ACHN (cell line): ENCODE measurements around the gene ANKRD13C.

Source experiments
- DNase-seq: peaks from one replicate; pipeline ENCODE4 v3.0.0-alpha.2; 2015
- in situ Hi-C: cut with HindIII; loops from 2 replicates; pipeline ENCODE4 v1.10.0; 2017; ENCODE audit warnings: low sequenced_read_pairs, low pct_ligation_motif_present, low pct_unique_long_range_greater_than_20kb

ANKRD13C gene

DNA sequence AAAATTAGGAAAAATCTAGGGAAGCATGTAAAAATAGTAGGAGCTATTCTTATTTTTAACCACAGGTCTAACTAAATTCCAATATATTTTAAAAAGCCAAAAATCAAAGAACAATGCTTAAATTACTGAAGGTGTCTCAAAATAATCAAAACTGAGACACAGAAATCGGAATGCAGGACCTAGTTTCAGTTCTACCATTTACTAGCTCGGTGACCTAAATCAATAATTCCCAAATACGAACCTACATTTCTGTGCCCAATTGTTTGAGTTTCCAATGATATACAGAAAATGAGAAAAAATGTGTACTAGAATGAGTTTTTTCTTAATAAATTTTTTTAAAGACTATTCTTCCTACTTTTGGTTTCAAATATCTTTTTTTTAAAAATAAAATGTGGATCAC is 37.4 kb downstream of the ANKRD13C start:
- in situ Hi-C loops = no loop called here
- no peak for DNase-seq

DNA sequence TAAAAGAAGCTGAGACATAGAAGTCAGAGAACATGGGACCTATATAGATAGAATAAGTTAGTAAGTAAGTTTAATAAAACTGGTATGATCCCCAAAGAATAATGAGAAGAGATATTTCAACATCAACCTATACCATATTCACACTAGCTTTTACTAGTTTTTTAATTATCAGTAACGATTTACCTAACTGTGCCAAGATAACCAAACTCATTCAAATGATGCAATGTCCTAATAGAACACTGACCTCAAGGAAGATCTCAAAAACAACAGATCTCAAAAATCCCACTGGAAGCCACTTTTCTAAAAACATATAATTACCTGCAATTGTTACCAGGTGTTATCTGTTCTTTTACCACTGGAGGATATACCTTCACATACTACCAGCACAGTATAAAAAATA is 38.7 kb downstream of the ANKRD13C start:
- in situ Hi-C loops = no loop called here
- no peak for DNase-seq

DNA sequence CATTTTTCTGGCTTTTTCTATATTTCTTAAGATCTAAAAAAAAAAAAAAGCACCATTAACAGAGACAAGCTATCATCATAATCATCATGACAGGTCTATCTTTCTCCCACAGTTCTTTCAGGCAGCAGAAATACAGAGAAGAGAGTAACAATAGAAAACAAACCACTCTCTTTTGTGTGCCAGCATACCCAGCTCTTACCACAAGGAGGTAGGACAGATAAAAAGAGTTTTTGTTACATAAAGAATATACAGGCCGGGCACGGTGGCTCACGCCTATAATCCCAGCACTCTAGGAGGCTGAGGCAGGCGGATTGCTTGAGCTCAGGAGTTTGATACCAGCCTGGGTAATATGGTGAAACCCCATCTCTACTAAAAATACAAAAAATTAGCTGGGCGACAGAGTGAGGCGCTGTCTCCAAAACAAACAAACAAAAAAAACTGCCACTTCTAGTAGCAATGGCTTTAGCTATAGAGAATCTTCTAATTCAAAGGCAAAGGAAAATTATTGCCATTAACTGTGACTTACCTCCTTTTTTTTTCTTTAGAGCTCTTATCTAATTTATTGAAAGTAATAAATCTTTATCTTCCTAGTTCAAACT is 39.7 kb downstream of the ANKRD13C start:
- in situ Hi-C loops = no loop called here
- no peak for DNase-seq

DNA sequence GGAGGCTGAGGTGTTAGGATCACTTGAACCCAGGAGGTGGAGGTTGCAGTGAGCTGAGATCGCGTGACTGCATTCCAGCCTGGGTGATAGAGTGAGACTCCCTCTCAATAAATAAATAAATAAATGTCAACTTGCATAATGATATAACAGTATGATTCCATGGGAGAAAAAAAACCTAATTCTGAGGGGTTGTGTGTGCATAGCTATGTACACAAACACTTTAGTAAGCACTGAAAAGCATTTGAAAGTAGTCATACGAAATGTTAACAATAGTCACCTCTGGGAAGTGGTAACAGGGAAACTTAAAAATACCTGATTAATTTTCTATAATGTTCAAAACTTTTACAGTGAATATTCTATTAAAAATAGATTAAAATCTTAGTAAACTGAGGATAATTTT is 43.2 kb downstream of the ANKRD13C start:
- no peak for DNase-seq
- in situ Hi-C loops = no loop called here

DNA sequence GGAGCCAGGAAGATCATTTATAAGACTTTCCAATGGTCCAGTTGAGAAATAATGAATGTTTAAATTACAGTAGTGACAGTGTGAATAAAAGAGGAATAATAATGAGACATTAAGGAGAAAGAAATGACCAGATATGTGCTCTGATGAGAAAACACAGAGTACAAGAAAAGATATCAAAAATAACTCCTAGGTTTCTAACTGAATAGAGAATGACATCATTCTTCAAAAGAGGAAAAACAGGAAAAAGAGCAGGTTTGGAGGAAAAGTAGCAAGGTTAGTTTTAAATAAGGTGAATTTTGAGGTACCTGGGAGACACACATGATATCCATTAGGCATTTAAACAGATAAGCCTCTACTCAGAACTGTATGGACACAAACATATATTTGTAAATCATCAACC is 55.0 kb downstream of the ANKRD13C start:
- DNase-seq = no peak
- in situ Hi-C loops = no loop called here

DNA sequence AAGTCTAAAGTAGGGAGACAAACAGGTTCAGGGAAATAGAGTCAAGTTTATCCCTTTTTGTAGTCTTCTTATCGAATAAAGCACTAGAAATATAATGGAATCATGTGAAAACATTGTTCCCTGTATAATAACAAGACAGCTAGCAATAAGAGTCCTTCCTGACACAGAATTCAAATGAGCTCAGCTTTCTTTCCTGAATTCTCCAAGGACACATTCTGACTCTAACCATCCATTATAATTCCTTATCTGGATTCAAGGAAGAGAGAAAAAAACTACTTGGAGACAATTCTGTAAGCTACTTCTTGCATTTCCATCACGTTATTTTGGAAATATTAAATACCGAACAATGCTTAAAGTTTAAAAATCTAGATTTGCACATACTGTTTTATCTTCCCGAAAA is 58.8 kb downstream of the ANKRD13C start:
- in situ Hi-C loops = no loop called here
- DNase-seq = no peak

DNA sequence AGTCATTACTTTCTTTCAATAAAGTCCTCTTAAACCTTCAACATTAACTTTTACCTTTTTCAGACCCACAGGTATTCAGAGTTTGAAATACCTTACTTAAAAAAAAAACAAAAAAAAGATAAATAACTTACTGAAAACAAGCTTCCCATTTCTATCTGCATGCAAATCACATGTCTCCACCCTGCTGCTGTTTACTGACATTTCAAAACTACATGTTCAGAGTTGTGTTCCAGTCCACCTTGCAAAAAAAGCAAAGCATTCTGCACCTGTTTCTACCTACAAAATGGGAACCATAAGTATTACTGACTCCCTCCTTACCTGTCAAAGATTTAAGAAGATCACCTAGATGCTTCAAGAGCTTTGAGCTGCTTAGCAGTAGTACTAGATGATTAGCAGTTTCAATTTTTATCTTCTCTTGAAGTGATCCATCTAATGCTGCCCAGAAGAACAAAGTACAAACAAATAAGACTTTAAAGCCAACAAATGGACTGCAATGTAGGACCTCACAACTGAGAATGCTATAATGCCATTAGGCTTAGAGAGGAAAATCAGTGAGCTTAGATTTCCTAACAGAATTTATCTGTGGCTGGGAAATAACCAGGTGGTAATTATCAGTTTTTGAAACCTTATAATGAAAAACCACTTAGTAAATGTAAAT is 61.2 kb downstream of the ANKRD13C start:
- in situ Hi-C loops = no loop called here
- no peak for DNase-seq

DNA sequence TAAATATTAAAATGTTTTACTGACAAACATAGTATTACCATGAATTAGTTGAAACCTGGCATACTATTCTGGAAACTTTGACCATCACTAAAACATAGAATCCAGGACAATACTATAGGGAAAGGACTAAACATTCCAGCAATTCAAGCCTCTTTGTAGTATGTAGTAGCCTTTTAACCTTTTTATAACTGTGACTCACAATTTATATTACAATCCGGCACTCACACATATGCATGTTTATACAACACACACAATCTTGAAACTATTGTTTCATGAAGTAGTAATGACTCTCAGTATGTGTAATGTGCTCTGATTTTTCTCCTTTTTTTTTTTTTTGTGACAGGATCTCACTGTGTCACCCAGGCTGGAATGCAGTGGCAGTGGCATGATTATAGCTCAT is 64.3 kb downstream of the ANKRD13C start:
- in situ Hi-C loops = no loop called here
- DNase-seq = no peak

DNA sequence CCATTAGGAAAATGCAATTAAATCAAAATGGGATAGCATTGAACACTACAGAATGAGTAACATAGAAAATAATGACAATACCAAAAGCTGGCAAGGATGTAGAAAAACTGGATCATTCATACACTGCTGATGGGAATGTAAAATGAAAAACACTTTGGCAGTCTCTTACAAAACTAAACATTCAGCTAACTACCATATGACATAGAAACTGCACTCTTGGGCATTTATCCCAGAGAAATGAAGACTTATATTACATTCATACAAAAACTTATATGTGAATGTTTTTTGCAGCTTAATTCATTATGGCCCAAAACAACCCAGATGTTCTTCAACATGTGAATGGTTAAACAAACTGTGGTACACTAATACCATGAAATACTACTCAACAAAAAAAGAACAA is 66.4 kb downstream of the ANKRD13C start:
- in situ Hi-C loops = no loop called here
- no peak for DNase-seq

DNA sequence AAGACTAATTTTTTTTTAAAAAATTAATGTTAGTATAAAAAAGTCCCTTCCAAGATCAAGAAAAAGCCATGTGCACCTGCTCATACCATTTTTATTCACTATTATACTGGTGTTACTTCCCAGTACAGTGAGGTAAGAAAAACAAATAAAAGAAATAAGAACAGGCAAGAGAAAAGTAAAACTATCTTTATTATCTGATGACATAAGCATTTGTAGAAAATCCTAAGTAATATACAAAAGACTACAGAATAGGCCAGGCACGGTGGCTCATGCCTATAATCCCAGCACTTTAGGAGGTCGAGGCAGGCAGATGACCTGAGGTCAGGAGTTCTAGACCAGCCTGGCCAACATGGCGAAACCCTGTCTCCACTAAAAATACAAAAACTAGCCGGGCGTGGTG is 68.1 kb downstream of the ANKRD13C start:
- no peak for DNase-seq
- in situ Hi-C loops = no loop called here

DNA sequence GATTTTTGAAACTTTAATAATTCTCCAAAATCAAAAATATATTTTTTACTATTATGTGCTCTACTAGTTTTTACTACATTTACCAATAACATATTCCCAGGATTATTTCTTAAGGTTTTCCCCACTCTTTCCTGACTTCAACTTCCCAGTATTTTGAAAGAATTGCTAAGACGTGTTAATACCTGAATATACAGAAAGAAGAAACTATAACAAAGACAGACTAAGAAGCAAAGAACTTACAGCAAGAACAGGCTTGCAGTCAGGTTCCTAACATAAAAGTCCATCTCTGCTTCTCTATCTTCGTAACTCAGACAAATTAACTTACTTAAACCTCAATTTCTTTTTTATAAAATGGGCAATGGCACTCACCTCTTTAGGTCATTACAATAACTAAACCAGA is 70.2 kb downstream of the ANKRD13C start:
- in situ Hi-C loops = no loop called here
- DNase-seq = no peak

DNA sequence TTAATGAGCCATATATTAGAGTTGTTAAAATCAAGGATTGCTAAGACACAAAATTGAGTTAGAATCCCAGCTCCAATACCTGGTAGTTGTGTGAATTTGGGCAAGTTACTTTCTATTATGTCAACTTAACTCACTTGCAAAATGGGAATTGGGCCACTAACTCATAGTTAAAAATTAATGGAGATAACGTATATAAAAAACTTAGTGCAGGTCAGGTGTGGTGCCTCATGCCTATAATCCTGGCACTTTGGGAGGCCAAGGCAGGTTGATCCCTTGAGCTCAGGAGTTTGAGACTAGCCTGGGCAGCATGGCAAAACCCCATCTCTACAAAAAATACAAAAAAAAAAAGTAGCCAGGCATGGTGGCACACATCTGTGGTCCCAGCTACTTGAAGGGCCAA is 75.8 kb downstream of the ANKRD13C start:
- in situ Hi-C loops = no loop called here
- DNase-seq = no peak

DNA sequence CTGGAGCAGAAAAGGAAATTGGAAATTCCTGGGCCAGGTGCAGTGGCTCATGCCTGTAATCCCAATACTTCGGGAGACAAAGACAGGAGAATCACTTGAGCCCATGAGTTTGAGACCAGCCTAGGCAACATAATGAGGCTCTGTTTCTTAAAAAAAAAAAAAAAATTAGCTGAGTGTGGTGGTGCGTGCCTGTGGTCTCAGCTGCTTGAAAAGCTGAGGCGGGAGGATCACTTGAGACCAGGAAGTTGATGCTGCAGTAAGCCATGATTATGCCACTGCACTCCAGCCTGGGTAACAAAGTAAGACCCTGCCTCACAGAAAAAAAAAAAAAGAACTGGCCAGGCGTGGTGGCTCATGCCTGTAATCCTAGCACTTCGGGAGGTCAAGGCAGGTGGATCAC is 76.6 kb downstream of the ANKRD13C start:
- no peak for DNase-seq
- in situ Hi-C loops = no loop called here

DNA sequence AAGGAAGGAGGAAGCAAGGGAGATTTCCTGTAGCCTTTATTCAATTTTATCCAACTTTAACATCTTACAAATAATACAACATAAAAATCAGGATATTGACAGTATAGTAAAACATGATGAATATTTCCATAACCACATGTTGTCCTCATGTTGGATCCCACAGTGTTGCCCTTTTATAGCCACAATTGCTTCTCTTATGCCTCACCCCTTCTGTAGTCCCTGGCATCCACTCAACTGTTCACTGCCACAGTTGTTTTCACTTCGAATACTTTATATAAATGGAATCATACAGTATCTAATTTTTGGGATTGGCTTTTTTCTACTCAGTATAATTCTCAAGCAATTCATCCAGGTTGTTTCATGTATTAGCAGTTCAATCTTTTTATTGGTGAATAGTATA is 88.6 kb downstream of the ANKRD13C start:
- DNase-seq = no peak
- in situ Hi-C loops = no loop called here

DNA sequence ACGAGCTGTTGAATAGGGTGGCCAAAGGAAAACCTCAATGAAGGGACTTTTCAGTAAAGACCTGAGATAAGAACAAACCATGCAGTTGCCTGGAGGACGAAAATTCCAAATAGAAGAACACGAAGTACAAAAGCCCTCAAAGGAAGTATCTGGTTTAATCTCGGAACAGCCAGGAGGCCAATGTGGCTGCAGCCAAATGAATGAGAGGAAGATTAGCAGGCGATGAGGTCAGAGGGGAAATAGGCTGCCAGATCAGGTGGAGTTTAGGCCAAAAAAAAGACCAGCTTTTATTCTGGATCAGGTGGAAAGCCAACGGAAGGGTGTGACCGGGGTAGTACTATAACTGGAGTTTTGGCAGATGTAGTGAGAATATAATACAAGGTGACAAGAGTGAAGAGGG is 89.7 kb downstream of the ANKRD13C start:
- DNase-seq = no peak
- in situ Hi-C loops = no loop called here

DNA sequence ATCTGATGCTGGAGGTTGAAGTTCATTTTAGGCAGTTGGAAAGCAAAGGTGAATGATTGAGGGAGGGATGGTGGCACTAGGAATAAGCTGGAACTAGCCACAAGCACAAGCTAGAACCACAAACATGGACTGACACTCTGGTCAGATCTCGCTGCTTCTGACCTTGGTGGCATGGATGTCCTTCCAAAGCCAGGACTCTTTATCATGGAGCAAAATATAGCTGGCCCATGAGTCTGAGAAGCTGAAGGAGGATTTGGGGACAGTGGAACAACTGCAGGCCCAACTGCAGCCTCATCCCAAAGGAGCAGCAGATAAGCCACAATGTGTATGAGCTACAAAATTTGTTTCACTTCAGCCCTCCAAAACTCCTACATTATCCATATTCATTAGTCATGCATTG is 97.9 kb downstream of the ANKRD13C start:
- in situ Hi-C loops = no loop called here
- no peak for DNase-seq

DNA sequence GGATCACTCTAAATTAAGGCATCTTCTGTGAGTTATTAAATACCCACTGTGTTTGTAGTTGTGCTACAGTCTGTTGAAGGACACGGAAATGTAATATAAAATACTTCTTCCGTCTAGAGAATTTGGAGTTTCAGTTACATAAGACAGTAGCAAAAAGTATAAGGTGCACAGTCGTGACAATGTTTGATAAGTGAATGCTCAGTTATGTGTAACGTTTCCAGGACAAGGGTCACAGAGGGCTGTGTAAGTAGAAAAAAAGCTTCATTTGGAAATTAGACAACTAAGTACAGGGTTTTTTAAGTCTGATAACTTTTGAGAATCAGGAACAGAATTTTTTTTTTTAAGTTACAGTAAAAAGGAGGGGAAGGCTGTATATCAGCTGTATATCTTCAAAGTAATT is 105.8 kb downstream of the ANKRD13C start:
- DNase-seq = no peak
- in situ Hi-C loops = no loop called here

DNA sequence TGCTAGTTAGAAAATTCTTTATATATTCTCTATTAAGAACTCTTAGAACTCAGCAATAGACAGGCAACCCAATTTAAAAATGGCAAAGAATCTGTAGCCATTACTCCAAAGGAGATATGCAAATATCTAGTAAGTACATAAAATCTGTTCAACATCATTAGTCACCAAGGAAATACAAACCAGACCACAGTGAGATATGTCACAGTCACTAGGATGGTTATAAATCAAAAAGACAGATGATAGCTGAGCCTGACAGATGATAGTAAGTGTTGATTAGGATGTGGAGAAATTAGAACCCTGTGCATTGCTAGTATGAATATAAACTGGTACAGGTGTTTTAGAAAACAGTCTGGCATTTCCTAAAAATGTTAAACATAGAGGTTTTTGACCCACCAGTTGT is 106.8 kb downstream of the ANKRD13C start:
- no peak for DNase-seq
- in situ Hi-C loops = no loop called here

DNA sequence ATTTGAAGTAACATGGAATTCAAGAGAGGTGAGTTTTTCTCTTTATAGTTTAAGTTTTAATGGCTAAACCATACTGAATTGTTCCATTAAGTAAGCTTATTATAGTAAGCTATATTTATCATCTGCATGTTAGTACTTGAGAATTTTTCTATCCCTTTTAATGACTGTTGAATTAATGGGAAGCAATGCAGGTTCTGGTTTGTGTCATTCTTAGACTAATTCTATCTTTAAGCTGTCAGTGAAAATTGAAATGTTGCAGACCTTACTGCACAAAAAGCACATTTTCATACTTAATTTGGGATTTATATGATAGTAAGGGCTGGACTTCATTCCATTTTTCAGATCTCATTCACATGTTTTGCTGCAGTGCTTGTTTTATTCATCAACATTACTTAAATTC is 107.4 kb downstream of the ANKRD13C start:
- no peak for DNase-seq
- in situ Hi-C loops = no loop called here

DNA sequence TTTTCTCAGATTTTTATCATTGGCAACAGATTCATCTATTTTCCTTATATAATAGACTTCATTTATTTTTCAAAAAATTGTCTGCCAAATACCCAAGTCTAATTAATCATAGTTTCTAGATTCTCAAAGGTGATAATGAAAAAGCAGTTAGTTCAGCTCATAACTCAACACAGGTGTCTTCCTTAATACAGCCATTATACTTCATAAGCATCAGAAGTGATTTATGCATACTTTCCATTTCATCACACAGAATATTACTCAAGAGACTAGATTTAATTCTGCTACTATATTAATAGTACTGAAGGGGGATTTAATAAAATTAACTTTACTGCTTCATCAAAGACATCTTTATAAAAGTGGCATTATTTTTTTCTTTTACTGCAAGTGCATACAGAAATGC is 114.6 kb downstream of the ANKRD13C start:
- no peak for DNase-seq
- in situ Hi-C loops = no loop called here

DNA sequence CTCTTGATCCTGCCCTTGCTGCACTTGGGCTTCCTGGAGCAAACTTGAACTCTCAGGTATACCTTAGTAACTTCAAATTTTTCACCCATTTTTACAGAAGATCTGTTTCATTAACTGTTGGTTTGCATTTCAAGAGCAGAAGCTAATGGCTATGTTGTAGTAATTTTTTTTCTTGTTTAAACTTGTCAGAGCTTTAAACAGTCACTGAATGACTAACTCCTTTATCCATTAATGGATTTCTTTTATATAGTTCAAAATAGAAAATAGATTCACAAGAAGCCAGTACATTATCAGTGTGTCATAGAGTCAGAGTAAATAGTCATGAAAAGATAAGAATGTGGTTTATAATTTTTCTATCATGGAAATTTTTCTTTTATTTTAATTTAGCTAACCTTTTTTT is 119.8 kb downstream of the ANKRD13C start:
- DNase-seq = no peak
- in situ Hi-C loops = no loop called here
